Adrenal gland (tissue), 5 donors: ENCODE measurements around the gene SLU7.

ENCODE experiments used
- CTCF ChIP-seq, 6 experiments: fragments of 450-650 bp in 4 of 6; fragments of 200-600 bp in 2 of 6; sonication (generic) in 1 of 6; IDR thresholded peaks; 1 replicate in 5 of 6; 2 replicates in 1 of 6; pipeline versions ENCODE4 v1.5.1 to v1.8.0; 2016 to 2021; ENCODE audit warnings: antibody characterized with exemption in 6 of 6, mild to moderate bottlenecking in 2 of 6, moderate library complexity in 1 of 6
- POLR2A ChIP-seq, 2 donors: fragments of 450-650 bp; IDR thresholded peaks; one replicate each; pipeline ENCODE4 v1.6.1; 2017; ENCODE audit warnings: antibody characterized with exemption in 2 of 2, mild to moderate bottlenecking in 2 of 2, moderate library complexity in 1 of 2
- donor health status: DM: no; HTN: no; CAD: no.

- TF ChIP-seq CTCF (IDR thresholded peaks at IDR 0.05): no peak
- TF ChIP-seq POLR2A (IDR thresholded peaks at IDR 0.05): no peak
These were observed 62.1 kb downstream of the SLU7 start for GRCh38 chr5:160356550-160357347.
